ENCODE results near the gene PTK7. TPM values are rescaled to one million over a fixed set of nuclear protein-coding genes. Genes with fewer than 3 reads are reported as not detected.

Gene PTK7
- total and polyA plus RNA-seq, 2 of the 8 experiments (the other 6 are each of a cell fraction or from before 2014, with no cell fraction given), result 110 to 138 TPM

DNA sequence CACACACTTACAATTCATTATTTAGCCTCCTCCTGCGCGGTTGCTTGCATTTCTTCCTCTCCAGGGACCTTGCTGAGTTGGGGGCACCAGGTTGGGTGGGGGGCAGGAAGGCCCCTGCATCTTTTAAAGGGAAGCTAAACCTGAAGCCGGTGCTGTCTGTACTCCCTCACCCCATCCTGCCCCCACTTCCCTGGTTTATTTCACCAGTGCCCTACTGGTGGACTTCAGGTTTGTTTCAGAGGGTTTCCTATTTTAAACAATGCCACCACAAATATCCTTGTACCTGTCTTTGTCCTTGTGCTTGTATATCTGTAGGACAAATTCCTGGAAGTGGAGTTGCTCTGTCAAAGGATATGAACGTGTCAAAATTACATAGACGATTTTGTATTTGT lies 21.0 kb downstream of the PTK7 start (continued):
- TF ChIP-seq, protein P1, sequence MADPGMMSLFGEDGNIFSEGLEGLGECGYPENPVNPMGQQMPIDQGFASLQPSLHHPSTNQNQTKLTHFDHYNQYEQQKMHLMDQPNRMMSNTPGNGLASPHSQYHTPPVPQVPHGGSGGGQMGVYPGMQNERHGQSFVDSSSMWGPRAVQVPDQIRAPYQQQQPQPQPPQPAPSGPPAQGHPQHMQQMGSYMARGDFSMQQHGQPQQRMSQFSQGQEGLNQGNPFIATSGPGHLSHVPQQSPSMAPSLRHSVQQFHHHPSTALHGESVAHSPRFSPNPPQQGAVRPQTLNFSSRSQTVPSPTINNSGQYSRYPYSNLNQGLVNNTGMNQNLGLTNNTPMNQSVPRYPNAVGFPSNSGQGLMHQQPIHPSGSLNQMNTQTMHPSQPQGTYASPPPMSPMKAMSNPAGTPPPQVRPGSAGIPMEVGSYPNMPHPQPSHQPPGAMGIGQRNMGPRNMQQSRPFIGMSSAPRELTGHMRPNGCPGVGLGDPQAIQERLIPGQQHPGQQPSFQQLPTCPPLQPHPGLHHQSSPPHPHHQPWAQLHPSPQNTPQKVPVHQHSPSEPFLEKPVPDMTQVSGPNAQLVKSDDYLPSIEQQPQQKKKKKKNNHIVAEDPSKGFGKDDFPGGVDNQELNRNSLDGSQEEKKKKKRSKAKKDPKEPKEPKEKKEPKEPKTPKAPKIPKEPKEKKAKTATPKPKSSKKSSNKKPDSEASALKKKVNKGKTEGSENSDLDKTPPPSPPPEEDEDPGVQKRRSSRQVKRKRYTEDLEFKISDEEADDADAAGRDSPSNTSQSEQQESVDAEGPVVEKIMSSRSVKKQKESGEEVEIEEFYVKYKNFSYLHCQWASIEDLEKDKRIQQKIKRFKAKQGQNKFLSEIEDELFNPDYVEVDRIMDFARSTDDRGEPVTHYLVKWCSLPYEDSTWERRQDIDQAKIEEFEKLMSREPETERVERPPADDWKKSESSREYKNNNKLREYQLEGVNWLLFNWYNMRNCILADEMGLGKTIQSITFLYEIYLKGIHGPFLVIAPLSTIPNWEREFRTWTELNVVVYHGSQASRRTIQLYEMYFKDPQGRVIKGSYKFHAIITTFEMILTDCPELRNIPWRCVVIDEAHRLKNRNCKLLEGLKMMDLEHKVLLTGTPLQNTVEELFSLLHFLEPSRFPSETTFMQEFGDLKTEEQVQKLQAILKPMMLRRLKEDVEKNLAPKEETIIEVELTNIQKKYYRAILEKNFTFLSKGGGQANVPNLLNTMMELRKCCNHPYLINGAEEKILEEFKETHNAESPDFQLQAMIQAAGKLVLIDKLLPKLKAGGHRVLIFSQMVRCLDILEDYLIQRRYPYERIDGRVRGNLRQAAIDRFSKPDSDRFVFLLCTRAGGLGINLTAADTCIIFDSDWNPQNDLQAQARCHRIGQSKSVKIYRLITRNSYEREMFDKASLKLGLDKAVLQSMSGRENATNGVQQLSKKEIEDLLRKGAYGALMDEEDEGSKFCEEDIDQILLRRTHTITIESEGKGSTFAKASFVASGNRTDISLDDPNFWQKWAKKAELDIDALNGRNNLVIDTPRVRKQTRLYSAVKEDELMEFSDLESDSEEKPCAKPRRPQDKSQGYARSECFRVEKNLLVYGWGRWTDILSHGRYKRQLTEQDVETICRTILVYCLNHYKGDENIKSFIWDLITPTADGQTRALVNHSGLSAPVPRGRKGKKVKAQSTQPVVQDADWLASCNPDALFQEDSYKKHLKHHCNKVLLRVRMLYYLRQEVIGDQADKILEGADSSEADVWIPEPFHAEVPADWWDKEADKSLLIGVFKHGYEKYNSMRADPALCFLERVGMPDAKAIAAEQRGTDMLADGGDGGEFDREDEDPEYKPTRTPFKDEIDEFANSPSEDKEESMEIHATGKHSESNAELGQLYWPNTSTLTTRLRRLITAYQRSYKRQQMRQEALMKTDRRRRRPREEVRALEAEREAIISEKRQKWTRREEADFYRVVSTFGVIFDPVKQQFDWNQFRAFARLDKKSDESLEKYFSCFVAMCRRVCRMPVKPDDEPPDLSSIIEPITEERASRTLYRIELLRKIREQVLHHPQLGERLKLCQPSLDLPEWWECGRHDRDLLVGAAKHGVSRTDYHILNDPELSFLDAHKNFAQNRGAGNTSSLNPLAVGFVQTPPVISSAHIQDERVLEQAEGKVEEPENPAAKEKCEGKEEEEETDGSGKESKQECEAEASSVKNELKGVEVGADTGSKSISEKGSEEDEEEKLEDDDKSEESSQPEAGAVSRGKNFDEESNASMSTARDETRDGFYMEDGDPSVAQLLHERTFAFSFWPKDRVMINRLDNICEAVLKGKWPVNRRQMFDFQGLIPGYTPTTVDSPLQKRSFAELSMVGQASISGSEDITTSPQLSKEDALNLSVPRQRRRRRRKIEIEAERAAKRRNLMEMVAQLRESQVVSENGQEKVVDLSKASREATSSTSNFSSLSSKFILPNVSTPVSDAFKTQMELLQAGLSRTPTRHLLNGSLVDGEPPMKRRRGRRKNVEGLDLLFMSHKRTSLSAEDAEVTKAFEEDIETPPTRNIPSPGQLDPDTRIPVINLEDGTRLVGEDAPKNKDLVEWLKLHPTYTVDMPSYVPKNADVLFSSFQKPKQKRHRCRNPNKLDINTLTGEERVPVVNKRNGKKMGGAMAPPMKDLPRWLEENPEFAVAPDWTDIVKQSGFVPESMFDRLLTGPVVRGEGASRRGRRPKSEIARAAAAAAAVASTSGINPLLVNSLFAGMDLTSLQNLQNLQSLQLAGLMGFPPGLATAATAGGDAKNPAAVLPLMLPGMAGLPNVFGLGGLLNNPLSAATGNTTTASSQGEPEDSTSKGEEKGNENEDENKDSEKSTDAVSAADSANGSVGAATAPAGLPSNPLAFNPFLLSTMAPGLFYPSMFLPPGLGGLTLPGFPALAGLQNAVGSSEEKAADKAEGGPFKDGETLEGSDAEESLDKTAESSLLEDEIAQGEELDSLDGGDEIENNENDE (IDR thresholded peaks at IDR 0.05; ENCODE audit: insufficient replicate concordance, low read length), result no peak
- TF ChIP-seq SP1 (IDR thresholded peaks at IDR 0.05; ENCODE audit: low read depth, low read length), result no peak
- TF ChIP-seq, protein P2, sequence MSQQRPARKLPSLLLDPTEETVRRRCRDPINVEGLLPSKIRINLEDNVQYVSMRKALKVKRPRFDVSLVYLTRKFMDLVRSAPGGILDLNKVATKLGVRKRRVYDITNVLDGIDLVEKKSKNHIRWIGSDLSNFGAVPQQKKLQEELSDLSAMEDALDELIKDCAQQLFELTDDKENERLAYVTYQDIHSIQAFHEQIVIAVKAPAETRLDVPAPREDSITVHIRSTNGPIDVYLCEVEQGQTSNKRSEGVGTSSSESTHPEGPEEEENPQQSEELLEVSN (IDR thresholded peaks at IDR 0.05), result no peak
